ENCODE measurements around the gene GARIN1A.
"Not testable (repeated sequence)": the region's sequence is repeated elsewhere in the genome, so short reads cannot be mapped to it uniquely, and the experiment has no call there.

GRCh38 chr7:128658428-128658827 lies 13.7 kb upstream of the GARIN1A start:
- TF ChIP-seq, protein P1, sequence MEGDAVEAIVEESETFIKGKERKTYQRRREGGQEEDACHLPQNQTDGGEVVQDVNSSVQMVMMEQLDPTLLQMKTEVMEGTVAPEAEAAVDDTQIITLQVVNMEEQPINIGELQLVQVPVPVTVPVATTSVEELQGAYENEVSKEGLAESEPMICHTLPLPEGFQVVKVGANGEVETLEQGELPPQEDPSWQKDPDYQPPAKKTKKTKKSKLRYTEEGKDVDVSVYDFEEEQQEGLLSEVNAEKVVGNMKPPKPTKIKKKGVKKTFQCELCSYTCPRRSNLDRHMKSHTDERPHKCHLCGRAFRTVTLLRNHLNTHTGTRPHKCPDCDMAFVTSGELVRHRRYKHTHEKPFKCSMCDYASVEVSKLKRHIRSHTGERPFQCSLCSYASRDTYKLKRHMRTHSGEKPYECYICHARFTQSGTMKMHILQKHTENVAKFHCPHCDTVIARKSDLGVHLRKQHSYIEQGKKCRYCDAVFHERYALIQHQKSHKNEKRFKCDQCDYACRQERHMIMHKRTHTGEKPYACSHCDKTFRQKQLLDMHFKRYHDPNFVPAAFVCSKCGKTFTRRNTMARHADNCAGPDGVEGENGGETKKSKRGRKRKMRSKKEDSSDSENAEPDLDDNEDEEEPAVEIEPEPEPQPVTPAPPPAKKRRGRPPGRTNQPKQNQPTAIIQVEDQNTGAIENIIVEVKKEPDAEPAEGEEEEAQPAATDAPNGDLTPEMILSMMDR (conservative IDR thresholded peaks at IDR 0.05): not testable (repeated sequence)
- not testable (repeated sequence) for TF ChIP-seq EZH2 (IDR thresholded peaks at IDR 0.05; ENCODE audit: low read depth)
